Measurements from ENCODE around the gene PUSL1. TPM values are rescaled to one million over a fixed set of nuclear protein-coding genes. Genes with fewer than 3 reads are reported as not detected.

The PUSL1 gene
- total and polyA plus RNA-seq, 2 donors (not counting 1 experiment from before 2014, with no cell fraction given) = 15.7 to 25.8 TPM

- intact Hi-C loops (cut with micrococcal nuclease) = no loop called here
- H3K4me3 Mint-ChIP-seq = no peak overlapping the region
- H3K4me2 ChIP-seq (replicated peaks; ENCODE audit: low read depth, low read length, poor library complexity, severe bottlenecking) = no peak overlapping the region
These were observed 29.4 kb downstream of the PUSL1 start for GRCh38 chr1:1337793-1338147.

GRCh38 chr1:1338278-1338677 lies 29.9 kb downstream of the PUSL1 start:
- H2AFZ ChIP-seq (ENCODE audit: insufficient read depth, low read depth, low read length, poor library complexity, severe bottlenecking) = no peak overlapping the region
- TF ChIP-seq EZH2 (IDR thresholded peaks at IDR 0.05; ENCODE audit: borderline replicate concordance, insufficient read depth, low read depth, low read length, poor library complexity, severe bottlenecking) = no peak
- TF ChIP-seq CTCF (IDR thresholded peaks at IDR 0.05) = no peak
- peaks cover 0 to 7% (median 0%) of the 10 kb centered on the region in 3 donors for H3K9me3 ChIP-seq (ENCODE audit: control extremely low read depth in 1 of 3, control insufficient read depth in 2 of 3, insufficient read depth in 1 of 3, low read length in 2 of 3)
- ATAC-seq (ENCODE audit: low read depth) (no peak), DNase-seq (no peak)
- POLR2A ChIA-PET = interaction anchor here (0.6 kb wide), 1 partner anchor 344 kb away, joined by 3 read pairs; no protein-coding TSS in a partner anchor
- CTCF ChIA-PET = no interaction called here
- WGBS (ENCODE audit: insufficient coverage) = 97% methylated on average over 36 of the region's 36 CpGs
- H3K4me3 Mint-ChIP-seq = no peak overlapping the region
- H3K9me3 Mint-ChIP-seq (ENCODE audit: insufficient read depth) = no peaks in the 10 kb centered on the region
- H3K27ac ChIP-seq (ENCODE audit: low read length in 2 of 2) = no peak overlapping the region
- no peaks in the 10 kb centered on the region for H3K27me3 Mint-ChIP-seq
- no peaks in the 10 kb centered on the region for H3K4me1 ChIP-seq (ENCODE audit: control insufficient read depth in 2 of 2, insufficient read depth in 2 of 2, low read length in 2 of 2)
- peaks cover 4% of the 10 kb centered on the region for H4K20me1 ChIP-seq (ENCODE audit: control insufficient read depth, insufficient read depth, low read length, poor library complexity, severe bottlenecking)
- H3K27me3 ChIP-seq (replicated peaks in 1 of 4; ENCODE audit: control extremely low read depth in 1 of 4, control insufficient read depth in 3 of 4, insufficient read depth in 4 of 4, low read length in 3 of 4) = no peaks in the 10 kb centered on the region
- H3K79me2 ChIP-seq (ENCODE audit: control insufficient read depth, insufficient read depth, low read length) = no peaks in the 10 kb centered on the region
- H3K36me3 ChIP-seq (replicated peaks in 1 of 2; ENCODE audit: control extremely low read depth in 1 of 2, control insufficient read depth in 1 of 2, extremely low read depth in 1 of 2, insufficient read depth in 2 of 2, low read length in 1 of 2) = peaks cover 0 to 12% of the 10 kb centered on the region in 2 experiments
- no peak overlapping the region for H3K27ac Mint-ChIP-seq
- no peak overlapping the region for H3K4me2 ChIP-seq (replicated peaks; ENCODE audit: low read depth, low read length, poor library complexity, severe bottlenecking)
- no peak overlapping the region for H3K9ac ChIP-seq (ENCODE audit: low read length)
- H3K4me3 ChIP-seq (ENCODE audit: control extremely low read depth in 1 of 5, extremely low read depth in 1 of 5, insufficient read depth in 1 of 5, low read depth in 2 of 5, low read length in 4 of 5) = no peak overlapping the region
- no peaks in the 10 kb centered on the region for H3K4me1 Mint-ChIP-seq
- intact Hi-C loops (cut with micrococcal nuclease) = no loop called here

More at GRCh38 chr1:1337793-1338147, 29.4 kb downstream of the PUSL1 start:
- no peaks in the 10 kb centered on the region for H4K20me1 ChIP-seq (ENCODE audit: control insufficient read depth, insufficient read depth, low read length, poor library complexity, severe bottlenecking)
- 93% methylated on average over 14 of the region's 18 CpGs for WGBS (ENCODE audit: insufficient coverage)
- H3K36me3 ChIP-seq (replicated peaks in 1 of 2; ENCODE audit: control extremely low read depth in 1 of 2, control insufficient read depth in 1 of 2, extremely low read depth in 1 of 2, insufficient read depth in 2 of 2, low read length in 1 of 2) = peaks cover 0 to 12% of the 10 kb centered on the region in 2 experiments
- H3K9me3 ChIP-seq (ENCODE audit: control extremely low read depth in 1 of 3, control insufficient read depth in 2 of 3, insufficient read depth in 1 of 3, low read length in 2 of 3) = peaks cover 0 to 7% (median 0%) of the 10 kb centered on the region in 3 donors
- no peak overlapping the region for H2AFZ ChIP-seq (ENCODE audit: insufficient read depth, low read depth, low read length, poor library complexity, severe bottlenecking)
- Mint-ChIP-seq H3K9me3 (ENCODE audit: insufficient read depth) (no peaks in the 10 kb centered on the region), H3K27me3 (no peaks in the 10 kb centered on the region), H3K27ac (no peak overlapping the region), H3K4me1 (peaks cover under 1% of the 10 kb centered on the region)
- H3K9ac ChIP-seq (ENCODE audit: low read length) = no peak overlapping the region
- TF ChIP-seq EZH2 (IDR thresholded peaks at IDR 0.05; ENCODE audit: borderline replicate concordance, insufficient read depth, low read depth, low read length, poor library complexity, severe bottlenecking) (no peak), CTCF (IDR thresholded peaks at IDR 0.05) (no peak)
- CTCF ChIA-PET = no interaction called here
- no peak for DNase-seq
- H3K4me1 ChIP-seq (ENCODE audit: control insufficient read depth in 2 of 2, insufficient read depth in 2 of 2, low read length in 2 of 2) = no peaks in the 10 kb centered on the region
- H3K79me2 ChIP-seq (ENCODE audit: control insufficient read depth, insufficient read depth, low read length) = no peaks in the 10 kb centered on the region
- H3K27ac ChIP-seq (ENCODE audit: low read length in 2 of 2) = no peak overlapping the region
- POLR2A ChIA-PET = interaction anchor here (0.6 kb wide), 1 partner anchor 345 kb away, joined by 3 read pairs; no protein-coding TSS in a partner anchor
- no peak overlapping the region for H3K4me3 ChIP-seq (ENCODE audit: control extremely low read depth in 1 of 5, extremely low read depth in 1 of 5, insufficient read depth in 1 of 5, low read depth in 2 of 5, low read length in 4 of 5)
- H3K27me3 ChIP-seq (replicated peaks in 1 of 4; ENCODE audit: control extremely low read depth in 1 of 4, control insufficient read depth in 3 of 4, insufficient read depth in 4 of 4, low read length in 3 of 4) = no peaks in the 10 kb centered on the region
- peak; percentile 32 for ATAC-seq (ENCODE audit: low read depth)

All from B cell (primary cell).